ENCODE measurements around the gene PPL. TPM values are rescaled to one million over a fixed set of nuclear protein-coding genes. Genes with fewer than 3 reads are reported as not detected.
"Not testable (repeated sequence)": the region's sequence is repeated elsewhere in the genome, so short reads cannot be mapped to it uniquely, and the experiment has no call there.

Gene PPL
- total RNA-seq, 1 experiment from 2014 or later, result 0.24 TPM

GRCh38 chr16:4935241-4935855 is 1.6 kb downstream of the PPL start:
- no peak for DNase-seq (ENCODE audit: low read depth)

DNA sequence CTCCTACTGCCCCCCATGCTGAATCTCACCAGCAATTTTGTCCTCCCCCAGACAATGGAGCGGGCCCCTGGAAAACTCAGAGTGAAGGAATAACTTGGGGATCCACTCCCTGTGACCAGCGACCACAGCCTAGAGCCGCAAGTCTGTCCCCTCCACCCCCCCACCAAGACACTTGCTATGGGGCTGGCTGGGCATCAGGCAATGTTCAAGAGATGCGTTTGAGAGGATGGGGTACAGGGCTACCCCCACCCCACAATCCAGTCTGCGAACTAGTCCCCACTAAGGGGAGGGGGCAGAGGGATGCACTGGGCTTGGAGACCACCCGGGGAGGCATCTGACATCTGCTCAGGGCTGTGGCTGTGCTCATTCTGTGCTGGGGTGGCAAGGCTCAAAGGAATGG is 2.4 kb downstream of the PPL start:
- no peak for DNase-seq (ENCODE audit: low read depth)

GRCh38 chr16:4933871-4934395 is 3.0 kb downstream of the PPL start:
- no peak for DNase-seq (ENCODE audit: low read depth)

DNA sequence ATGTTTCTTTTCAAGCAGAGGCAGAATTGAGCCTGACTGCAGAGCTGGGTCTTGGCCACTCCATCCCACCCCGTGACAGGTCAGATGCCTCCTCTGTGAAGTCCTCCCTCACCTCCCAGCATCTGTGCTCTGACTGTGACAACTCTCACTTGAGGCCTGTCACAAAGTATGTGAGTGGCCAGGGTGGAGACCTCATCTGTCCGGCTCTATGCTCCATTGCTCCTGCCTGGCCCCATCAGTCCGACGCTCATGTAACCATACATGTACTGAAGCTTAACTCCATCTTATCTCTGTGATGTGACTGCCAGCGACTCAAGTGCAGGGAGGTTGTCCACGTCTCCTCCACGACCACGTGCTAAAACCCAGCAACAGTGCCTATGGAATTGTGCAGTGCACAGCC is 3.5 kb downstream of the PPL start:
- DNase-seq (ENCODE audit: low read depth), result no peak

DNA sequence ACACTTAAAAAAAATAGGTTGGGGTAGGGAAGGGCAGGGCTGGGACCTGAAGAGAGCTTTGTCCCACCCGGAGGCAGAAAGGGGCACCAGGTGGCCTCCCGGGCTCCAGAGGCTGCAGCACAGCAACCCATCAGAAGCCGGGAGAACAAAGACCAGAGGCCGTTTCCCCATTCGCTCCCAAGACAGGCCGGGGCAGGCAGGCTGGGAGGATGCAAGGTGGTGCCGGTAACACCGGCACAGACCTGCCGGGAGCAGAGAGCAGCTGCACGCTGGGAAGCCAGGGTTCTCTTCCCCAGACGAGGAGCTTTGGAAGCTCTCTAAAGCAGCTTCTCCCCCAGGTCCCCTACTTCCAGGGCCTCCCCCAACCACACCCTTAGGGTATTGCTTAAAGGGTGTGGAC is 5.6 kb downstream of the PPL start:
- no peak for DNase-seq (ENCODE audit: low read depth)

- DNase-seq (ENCODE audit: low read depth), result not testable (repeated sequence)
Observed at GRCh38 chr16:4929619-4930018, 7.3 kb downstream of the PPL start.

GRCh38 chr16:4928227-4928626 is 8.7 kb downstream of the PPL start:
- DNase-seq (ENCODE audit: low read depth), result no peak

DNA sequence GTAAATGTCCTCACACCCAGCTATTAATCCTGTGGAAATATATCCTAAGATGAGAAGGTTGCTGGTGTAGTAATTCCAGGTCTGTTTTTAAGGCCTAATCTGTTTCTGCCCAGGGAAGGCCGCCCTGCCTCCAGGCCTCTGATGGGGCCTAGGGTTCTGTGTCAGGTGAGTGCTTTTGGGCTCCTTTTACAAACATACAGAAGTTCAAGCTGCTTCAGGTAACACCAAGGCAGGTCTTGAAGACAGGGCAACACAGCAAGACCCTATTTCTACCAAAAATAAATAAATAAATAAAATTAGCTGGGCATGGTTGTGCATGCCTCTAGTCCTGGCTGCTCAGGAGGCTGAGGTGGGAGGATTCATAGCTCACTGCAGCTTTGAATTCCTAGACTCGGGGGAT is 9.3 kb downstream of the PPL start:
- no peak for DNase-seq (ENCODE audit: low read depth)

DNA sequence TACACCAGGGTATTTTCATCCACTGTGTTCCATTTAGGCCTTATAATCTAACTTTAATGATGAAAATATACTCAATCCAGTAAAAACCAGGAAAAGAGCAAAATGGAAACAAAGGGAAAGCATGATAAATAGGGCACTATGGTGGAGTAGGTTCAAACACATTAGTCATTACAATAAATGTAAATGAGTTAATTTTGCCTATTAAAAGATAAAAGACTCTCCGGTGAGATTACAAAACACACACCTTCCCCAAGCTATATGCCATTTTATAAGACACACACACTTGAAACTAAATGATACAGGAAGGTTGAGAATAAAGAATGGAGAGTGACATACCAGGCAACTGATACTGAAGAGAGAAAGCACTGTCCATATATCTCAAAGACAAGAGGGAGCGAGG is 10.0 kb downstream of the PPL start:
- no peak for DNase-seq (ENCODE audit: low read depth)

- DNase-seq (ENCODE audit: low read depth), result no peak
Observed at GRCh38 chr16:4925791-4926190, 11.2 kb downstream of the PPL start.

DNA sequence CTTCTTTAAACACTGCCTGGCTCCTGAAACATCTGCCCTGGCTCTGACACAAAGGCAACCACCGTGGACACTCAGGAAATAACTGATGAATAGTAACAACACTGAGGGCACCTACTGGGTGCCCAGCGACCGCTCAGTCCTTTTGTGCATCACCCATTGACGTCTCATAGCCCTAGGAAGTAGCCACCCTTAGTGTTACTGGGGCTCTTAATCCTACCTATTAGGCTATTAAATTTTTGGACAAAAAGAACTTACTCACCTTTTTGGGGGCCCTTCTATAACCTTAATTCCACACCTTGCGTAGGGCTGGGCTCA is 11.7 kb downstream of the PPL start:
- no peak for DNase-seq (ENCODE audit: low read depth)

- no peak for DNase-seq (ENCODE audit: low read depth)
Observed at GRCh38 chr16:4924593-4925292, 12.2 kb downstream of the PPL start.

DNA sequence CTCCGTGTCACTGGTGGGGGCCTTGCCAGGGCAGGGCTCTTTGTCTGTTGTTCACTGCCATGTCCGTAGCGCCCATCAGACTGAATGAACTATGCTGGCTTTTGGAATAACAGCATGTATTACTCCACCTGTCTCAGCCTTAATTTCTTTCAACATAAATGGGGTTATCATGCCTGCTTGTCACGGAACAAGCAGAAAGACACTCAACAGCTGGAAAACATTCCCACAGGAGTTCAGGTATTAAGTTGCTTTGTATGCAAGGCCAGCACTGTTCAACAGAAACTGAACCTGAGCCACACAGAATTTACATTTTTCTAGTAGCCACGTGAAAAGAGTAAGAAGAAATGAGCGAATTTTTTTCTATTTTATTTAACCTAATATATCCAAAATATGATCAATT is 13.1 kb downstream of the PPL start:
- no peak for DNase-seq (ENCODE audit: low read depth)

DNA sequence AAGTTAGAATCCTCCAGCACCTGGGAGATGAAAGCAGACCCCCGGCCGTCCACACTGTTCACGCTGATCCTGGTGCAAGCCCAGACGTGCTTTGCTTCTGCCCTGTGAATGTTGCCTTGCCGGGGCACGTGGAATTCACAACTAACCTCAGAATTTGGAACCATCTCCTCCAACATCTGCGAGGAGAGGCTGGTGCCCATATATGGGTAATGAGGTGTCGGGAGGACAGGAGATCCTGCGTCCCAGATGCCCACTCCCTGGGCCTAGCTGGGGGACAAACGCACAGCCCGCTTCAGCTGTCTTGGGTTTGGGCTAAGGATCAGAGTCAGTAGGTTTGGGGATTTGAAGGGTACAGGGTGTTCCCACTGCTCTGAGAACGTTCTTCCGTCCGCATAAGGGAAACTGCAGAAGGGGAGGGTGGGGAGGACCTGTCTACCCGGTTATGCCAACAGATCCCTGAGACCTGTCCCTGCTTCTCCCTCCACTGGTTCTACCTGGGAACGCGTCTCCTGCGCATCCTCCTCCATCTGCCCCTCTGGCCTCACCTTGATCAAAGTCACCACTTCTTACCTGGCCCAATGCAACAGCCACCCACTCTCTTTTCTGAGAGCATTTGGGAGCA is 14.1 kb downstream of the PPL start:
- no peak for DNase-seq (ENCODE audit: low read depth)

GRCh38 chr16:4920826-4921225 is 16.1 kb downstream of the PPL start:
- no peak for DNase-seq (ENCODE audit: low read depth)

DNA sequence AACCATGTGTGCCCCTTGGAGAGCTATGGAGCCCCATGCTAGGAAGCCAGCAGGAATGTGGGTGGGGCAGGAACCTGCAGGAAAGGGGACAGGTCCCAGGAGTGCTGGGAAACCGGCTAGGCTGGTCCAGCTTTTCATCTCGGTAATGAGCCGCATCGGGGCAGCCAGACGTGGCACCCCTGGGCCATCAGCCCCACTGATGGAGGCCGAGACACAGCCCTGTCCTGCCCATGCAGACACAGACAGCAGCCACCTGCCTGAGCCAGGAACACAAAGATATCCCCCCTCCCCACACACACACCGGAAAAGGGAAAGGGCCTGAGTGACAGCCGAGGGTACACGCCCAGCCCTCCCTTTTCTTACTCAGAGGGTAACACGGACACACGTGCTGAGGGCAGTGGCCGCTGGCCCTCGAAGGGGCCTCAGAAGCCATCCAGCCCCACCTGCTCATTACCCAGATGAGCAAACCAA is 18.1 kb downstream of the PPL start:
- DNase-seq (ENCODE audit: low read depth), result no peak

DNA sequence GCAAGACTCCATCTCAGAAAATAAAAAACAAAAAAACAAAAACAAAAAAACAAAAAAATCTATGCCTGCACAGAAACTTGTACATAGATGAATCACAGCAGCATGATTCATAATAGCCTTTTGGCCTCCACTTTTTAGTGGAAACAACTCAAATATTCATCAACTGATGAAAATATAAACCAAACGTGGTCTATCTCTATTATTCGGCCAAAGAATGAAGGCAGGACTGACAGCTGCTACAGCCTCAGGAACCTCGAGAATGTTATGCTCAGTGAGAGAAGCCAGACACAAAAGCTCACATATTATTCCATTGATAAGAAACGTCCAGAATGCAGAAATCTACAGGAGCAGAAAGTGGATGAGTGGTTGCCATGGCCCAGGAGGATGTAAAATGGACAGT is 19.8 kb downstream of the PPL start:
- peak; percentile 34 for DNase-seq (ENCODE audit: low read depth)

DNA sequence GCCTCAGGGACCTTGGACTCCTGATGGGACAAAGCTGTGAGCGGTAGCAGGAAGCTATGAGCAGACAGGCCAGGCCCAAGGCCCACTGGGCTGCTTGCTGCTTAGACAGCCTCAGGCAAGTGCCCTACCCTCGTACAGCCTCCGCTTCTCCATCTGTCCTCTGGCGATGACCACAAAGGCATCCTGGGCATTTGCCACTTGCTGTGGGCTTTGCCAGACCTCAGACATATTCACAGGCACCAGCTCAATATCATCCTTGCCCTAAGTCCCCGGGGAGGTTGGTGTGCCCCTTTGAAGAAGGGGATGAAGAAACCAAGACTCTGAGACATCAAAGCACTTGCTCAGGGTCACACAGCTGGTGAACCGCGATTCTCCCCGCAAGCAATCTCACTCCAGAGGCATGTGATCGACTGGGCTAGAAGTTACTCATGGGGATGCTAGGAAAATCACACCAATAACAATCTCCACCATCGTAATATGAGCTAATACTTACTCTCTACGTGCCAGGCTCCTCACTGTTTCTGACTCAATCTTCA is 21.7 kb downstream of the PPL start:
- DNase-seq (ENCODE audit: low read depth), result peak; percentile 95

GRCh38 chr16:4914528-4915225 is 22.3 kb downstream of the PPL start:
- no peak for DNase-seq (ENCODE audit: low read depth)

DNA sequence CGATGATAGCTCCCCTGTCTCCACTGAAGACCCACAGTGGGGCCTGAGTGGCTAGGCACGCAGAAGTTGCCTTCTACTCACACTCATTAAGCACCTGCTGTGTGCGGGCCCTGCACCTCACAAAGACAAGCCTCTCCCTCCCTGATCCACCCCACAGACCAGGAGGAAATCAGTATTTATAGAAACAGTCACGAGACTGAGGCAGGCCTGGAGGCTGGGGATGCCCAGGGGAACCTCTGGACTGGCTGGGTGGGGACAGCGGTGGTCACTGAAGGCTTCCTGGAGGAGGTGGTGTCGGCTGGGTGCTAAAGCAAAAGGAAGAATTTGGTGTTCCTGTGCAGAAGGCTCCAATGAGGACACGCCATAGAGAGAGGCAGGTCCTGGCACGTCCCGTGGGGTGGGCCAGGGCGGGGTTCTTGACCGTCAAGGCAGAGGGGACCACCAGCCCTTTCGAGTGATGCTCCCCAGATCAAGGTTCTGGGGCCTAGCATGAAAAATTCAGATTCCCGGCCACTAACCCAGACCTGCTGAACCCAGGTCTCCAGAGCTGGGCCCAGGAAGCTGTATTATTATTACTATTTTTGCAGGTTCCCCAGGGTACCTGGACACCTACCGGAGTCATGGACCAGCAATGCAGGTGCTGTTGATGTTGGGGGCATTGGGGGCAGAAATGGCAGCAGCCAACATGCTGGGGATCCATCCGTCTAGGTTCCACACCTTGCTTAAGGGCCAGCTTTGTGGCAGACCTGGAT is 23.0 kb downstream of the PPL start:
- no peak for DNase-seq (ENCODE audit: low read depth)

DNA sequence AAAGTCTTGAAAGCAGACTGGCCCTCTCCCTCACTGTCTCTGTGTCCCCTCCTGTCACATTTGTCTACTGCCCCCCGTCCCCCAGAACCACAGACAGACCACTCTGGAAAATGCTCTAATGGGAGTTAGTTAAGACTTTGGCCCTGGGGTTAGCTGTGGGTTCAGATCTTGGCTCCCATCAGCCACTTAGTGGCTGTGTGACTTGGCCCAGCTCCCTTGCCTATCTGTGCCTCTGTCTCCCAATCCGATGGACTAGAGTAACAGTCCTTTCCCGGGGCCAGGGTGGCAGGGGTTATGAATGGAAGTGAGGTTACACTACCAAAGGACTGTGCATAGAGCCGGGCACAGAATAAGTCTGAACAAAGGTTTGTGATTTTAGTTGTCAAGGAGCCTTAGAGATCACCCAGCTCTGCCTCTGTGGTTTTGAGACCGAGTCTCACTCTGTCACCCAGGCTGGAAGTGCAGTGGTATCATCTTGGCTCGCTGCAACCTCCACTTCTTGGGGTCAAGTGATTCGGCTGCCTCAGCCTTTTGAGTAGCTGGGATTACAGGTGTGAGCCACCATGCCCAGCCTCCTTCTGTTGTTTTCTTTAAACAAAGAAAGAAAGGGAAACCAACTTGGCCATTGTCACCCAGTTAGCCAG is 23.7 kb downstream of the PPL start:
- no peak for DNase-seq (ENCODE audit: low read depth)
